Stimulated activated naive B cell treated with anti-CD40 and anti-IgM and Interleukin-4, amounts not matched to agents 10 μg/mL and 1 μg/mL and 100 μg/mL, for 72 hours (primary cell): Measurements from ENCODE around the gene OR6C2.

Source experiments
- ATAC-seq, 2 donors: fragments of 150-1000 bp; cut with Tn5 transposase; replicated peaks; 2 replicates each; pipeline ENCODE4 v1.10.0; 2021; ENCODE audit warnings: moderate library complexity in 1 of 2
- DNase-seq: peaks from one replicate; pipeline ENCODE4 v3.0.0; 2021
- H3K27ac Mint-ChIP-seq: one replicate; pipeline ENCODE4 v1.8.0; 2022; ENCODE audit warnings: mild to moderate bottlenecking, mixed read lengths
- H3K27me3 Mint-ChIP-seq, 2 donors: one replicate each; pipeline ENCODE4 v1.8.0; 2022; ENCODE audit warnings: mixed read lengths in 2 of 2
- H3K36me3 Mint-ChIP-seq, 2 donors: one replicate each; pipeline ENCODE4 v1.8.0; 2022; ENCODE audit warnings: mixed read lengths in 2 of 2, mild to moderate bottlenecking in 1 of 2
- H3K4me1 Mint-ChIP-seq, 2 donors: one replicate each; pipeline ENCODE4 v1.8.0; 2022; ENCODE audit warnings: mixed read lengths in 2 of 2, mild to moderate bottlenecking in 1 of 2
- H3K4me3 Mint-ChIP-seq, 2 donors: one replicate each; pipeline ENCODE4 v1.8.0; 2022; ENCODE audit warnings: mild to moderate bottlenecking in 2 of 2, mixed read lengths in 2 of 2, moderate library complexity in 1 of 2
- H3K9me3 Mint-ChIP-seq, 2 donors: one replicate each; pipeline ENCODE4 v1.8.0; 2022; ENCODE audit warnings: mixed read lengths in 2 of 2, mild to moderate bottlenecking in 1 of 2

OR6C2 gene

GRCh38 chr12:55501601-55502000, 57.7 kb downstream of the OR6C2 start:
- no peak for DNase-seq
- Mint-ChIP-seq H3K9me3 (no peaks in the 10 kb centered on the region), H3K4me1 (peaks cover 0 to 5% of the 10 kb centered on the region in 2 donors), H3K36me3 (no peaks in the 10 kb centered on the region), H3K4me3 (no peak overlapping the region), H3K27me3 (no peaks in the 10 kb centered on the region), H3K27ac (no peak overlapping the region)
- no peak for ATAC-seq
